Stomach (tissue), 4 donors: ENCODE measurements around the gene MESP2.

Experiments used
- CTCF ChIP-seq, 7 experiments: fragments of 450-650 bp in 4 of 7; fragments of 200-600 bp in 3 of 7; sonication (generic) in 3 of 7; IDR thresholded peaks; one replicate each; pipeline ENCODE4 v1.5.1; 2016 to 2019; ENCODE audit warnings: antibody characterized with exemption in 7 of 7, control low read depth in 2 of 7, mild to moderate bottlenecking in 1 of 7
- EP300 ChIP-seq: sonication (generic); formaldehyde crosslinking; IDR thresholded peaks from one replicate; pipeline ENCODE4 v1.6.1; 2017; ENCODE audit warnings: antibody characterized with exemption
- POLR2A ChIP-seq, 4 donors: fragments of 450-650 bp; IDR thresholded peaks; one replicate each; pipeline ENCODE4 v1.6.1; 2016; ENCODE audit warnings: antibody characterized with exemption in 4 of 4, control low read depth in 2 of 4, mild to moderate bottlenecking in 1 of 4, moderate library complexity in 1 of 4
- POLR2AphosphoS5 ChIP-seq, 3 donors: sonication (generic); formaldehyde crosslinking; IDR thresholded peaks; one replicate each; pipeline ENCODE4 v1.6.1; 2016; ENCODE audit warnings: antibody characterized with exemption in 3 of 3

DNA sequence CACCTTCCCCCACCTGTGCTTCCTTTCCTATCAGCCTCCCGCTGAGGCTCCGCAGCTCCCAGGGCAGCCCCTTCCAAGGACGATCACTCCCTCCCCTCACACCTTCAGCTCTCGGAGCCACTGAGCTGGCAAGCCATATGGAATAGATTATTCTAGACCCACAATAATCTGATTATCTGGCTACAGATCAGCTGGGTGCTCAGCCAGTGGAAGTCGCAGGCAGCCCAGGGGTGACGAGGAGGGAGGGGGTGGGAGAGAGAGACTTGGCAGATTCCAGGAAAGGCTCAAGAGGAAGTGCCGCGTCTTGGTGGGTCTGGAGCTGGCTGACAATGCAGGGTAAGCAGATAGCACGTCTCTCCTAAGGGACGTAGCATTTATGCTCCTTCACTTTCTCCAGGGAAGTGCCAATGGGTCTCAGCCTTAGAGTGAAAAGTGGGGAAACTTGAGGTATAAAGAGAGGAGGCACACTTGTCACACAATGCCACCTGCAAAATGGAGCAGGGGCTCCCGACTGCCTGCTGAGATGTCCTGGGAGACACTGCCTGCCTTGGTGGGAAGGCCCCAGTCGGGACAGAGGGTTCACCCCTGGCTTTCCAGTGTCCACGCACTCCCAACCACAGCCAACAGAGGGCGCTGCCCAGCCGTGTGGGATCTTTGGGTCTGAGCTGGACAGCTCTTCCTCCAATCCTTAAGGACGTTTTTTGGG lies 15.7 kb upstream of the MESP2 start:
- peak in 6 of 7 experiments; percentile 35 to 95 (median 92) for TF ChIP-seq CTCF (IDR thresholded peaks at IDR 0.05)
- no peak for TF ChIP-seq POLR2A (IDR thresholded peaks at IDR 0.05)
- TF ChIP-seq EP300: no peak
- TF ChIP-seq POLR2AphosphoS5 (IDR thresholded peaks at IDR 0.05): peak in 1 of 3 donors; percentile 42
